Kidney capillary endothelial cell (primary cell): ENCODE results near the gene NFXL1.

Experiments used
- DNase-seq: peaks from one replicate; pipeline ENCODE4 v3.0.0-alpha.2; 2018; ENCODE audit warnings: low spot score

NFXL1 gene

DNA sequence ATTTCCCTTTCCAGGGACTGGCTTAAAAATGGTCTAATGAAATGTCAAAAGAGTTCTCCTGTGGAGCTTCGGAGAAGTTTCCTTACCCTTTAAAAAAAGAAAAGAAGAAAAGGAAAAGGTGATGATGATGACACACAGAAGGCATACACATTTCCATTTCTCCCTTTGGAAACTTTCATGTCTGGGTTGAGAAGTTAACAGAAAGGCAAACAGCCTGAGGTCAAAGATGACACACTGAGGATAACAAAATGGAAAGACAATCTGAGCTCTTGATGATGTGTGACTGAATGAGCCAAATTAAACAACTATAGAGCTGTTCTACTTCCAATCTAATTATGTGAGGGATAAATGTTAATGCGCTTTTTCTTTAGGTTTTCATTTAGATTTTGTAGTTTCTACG lies 32.2 kb downstream of the NFXL1 start:
- DNase-seq = no peak

DNA sequence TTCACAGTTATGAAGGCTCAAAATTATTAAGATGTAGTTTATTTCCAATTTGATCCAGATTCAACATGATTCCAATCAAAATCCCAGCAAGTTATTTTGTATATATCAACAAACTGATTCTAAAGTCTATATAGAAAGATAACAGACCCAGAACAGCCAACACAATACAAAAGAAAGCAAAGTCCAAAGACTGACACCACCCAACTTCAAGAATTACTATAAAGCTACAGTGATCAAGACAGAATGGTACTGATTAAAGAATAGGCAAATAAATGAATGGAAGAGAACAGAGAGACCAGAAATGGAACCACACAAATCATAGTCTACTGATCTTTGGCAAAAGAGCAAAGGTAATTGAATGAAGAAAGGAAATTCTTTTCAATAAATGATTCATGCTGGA lies 34.9 kb downstream of the NFXL1 start:
- no peak for DNase-seq

DNA sequence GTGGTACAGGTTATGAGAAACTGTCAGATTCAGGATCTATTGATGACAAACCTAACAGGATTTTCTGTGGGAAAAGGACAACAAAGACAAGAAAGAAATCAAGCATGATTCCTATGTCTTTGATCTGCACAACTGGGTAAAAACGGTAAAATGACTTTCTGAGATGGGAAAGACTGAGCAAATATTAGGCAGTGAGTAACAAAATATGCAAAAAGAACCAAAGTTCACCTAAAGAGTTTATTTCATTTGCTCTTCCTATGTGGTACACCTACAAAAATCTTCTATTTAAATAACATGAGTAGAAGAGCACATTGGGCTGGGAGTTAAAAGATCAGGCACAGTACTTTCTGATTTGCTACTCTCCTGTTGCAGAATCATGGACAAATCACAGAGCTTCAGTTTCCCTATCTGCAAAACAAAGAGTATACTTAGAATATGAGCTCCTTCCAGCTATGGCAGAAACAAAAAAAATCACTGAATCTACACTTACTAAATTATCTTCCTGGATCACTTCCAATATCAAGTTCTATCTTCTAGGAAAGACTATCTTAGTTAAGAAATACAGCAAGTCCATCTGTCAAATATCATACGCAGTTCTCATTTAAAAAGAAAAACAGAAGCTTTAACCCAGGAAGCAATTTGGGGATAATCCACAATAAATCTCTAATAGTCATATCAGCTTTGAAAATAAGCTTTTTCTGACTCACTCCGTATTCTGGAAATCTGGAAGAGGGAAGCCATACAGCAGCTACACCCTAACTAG lies 37.4 kb downstream of the NFXL1 start:
- DNase-seq = no peak

DNA sequence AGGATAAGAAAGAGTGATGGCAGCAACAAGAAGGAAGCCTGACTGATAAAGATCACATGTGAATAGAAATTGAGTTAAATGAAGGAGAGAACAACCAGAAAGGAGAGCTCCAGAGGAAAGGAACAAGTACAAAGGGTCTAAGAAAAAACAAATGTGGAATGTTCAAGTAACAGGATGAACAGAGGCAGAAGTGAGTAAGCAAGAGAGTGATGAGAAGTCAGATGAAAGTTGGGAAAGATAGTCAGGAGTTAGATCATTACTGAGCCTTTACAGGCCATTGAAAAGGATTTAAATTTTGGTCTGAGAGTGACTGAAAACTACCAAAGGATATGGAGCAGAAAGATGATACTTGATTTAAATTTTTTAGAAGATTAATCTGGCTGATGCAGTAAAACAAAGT lies 38.1 kb downstream of the NFXL1 start:
- no peak for DNase-seq

DNA sequence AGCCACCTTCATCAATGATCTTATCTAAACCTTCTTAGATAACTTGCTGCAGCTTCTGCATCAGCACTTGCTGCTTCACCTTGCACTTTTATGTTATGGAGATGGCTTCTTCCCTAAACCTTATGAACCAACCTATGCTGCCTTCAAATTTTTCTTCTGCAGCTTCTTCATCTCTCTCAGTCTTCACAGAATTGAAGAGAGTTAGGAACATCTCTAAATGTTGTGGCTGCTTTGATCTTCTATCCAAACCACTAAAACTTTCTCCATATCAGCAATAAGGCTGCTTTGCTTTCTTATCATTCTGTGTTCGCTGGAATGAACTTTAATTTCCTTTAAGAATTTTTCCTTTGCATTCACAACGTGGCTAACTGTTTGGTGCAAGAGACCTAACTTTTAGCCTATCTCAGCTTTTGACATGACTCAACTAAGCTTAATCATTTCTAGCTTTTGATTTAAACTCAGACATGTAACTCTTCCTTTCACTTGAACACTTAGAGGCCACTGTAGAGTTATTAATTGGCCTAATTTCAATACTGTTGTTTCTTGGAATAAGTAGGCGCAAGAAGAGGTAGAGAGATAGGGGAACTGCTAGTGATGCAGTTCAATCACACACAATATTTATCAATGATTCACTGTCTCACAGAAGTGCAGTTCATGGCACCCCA lies 40.4 kb downstream of the NFXL1 start:
- no peak for DNase-seq

DNA sequence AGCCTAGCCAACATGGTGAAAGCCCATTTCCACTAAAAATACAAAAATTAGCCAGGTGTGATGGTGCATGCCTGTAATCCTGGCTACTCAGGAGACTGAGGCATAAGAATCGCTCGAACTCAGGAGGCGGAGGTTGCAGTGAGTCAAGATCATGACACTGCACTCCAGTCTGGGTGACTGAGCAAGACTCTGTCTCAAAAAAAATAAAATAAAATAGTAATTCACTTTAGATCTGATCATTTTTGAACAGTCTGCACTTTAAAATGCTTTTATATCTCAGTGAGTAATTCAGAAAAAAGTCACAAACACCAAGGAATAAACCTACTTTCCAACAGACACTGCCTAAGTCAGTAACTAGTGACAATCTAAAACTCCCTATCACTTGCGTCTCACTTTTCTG lies 50.9 kb downstream of the NFXL1 start:
- DNase-seq = no peak

DNA sequence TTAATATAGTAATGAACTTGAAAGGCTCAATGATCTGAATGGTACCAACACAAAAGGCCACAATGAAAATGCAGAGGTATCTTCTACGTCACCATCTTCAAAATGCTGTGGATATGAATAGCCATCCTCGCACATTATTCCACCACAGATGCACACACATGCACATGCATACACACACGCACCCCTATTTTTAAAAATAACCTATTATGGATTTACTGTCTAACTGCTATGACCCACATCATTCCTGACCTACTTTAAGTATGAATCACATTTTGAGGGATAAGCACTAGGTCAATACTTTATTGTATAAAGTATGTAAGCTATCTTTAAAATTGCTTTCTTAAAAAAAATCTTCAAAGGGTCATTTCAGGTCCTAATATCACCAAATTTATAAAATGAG lies 52.1 kb downstream of the NFXL1 start:
- DNase-seq = no peak

DNA sequence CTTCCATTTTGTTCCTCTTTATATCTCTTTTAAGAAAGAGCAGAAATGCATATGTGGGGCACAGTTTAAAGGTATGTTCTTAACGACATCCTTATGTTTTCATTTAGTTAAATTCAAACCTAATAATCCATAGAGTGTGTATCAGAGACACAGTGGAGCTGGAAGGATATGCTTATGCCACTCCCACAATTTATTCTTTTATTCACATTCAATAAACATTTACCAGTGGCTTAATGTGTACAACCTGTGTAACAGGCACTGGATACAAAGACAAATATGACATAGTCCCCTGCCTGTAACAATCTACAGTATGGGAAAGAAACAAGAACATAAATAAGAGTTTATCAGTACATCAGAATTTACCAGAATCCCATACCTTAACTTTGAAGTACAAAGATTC lies 54.1 kb downstream of the NFXL1 start:
- DNase-seq = no peak

DNA sequence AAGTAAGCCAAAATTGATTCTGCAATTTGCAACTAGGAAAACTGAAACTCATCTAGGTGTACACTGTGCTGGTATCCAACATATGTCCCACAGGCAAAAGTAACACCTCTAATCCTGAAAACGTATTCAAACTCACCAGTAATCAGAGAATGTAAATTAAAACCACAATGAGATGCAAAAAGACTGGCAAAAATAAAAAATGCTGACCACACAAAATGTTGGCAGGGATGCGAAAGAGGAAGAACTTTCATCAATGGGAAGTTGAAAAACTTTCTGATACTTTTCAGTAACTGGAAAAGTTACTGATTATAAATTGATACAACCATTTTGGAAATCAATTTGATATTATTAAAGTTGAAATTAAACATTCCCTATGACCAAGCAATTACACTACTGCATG lies 56.4 kb downstream of the NFXL1 start:
- no peak for DNase-seq

DNA sequence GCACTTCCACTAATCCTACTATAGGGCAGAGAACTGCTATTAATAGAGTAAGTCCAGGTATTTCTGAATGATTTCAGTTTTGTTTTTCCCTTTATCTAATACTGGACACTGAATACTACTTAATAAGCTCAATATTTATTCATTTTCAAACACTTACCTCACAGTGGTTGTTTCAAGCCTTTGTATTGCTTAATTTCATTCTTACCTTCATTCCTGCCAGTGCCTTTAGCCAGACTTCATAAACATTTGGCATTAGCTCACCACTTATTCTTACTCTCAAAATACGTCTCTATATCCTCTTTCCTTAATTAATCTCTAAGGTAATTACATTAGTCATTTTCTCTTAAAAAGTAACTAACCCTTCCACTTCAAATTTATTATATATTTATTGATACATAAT lies 57.7 kb downstream of the NFXL1 start:
- DNase-seq = no peak

DNA sequence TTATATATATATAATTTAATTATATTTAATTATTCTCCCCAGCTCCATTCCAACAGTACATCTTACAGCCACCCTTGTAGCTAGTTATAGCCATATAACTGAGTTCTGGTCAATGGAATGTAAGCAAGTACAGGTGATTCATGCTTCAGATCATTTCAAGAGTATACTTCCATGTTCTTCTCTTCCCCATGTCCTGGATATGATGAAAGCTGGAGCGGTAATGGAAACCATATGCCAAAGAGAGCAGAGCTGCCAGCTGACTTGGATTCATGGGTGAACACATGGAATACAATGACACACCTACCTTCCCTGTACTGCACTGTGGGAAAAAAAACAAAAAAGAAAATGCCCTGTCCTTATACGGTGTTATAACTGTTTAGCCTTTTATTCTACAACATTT lies 59.0 kb downstream of the NFXL1 start:
- DNase-seq = no peak

DNA sequence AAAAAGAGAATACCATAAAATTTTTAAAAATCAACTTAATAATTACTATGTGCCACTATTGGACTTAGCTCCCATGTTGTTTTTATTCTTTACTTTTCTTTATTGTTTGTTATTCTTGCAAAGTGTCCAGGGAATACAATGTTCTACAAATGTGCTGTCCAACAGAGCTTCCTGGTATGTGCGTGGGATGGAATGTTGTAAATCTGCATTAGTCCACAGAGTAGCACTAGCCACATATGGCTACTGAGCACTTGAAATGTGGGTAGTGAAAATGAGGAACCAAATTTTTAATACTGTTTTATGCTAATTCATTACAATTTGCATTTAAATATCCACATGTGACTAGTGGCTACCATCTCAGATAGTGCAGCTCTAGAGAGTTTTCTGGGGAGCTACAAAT lies 62.2 kb downstream of the NFXL1 start:
- no peak for DNase-seq

DNA sequence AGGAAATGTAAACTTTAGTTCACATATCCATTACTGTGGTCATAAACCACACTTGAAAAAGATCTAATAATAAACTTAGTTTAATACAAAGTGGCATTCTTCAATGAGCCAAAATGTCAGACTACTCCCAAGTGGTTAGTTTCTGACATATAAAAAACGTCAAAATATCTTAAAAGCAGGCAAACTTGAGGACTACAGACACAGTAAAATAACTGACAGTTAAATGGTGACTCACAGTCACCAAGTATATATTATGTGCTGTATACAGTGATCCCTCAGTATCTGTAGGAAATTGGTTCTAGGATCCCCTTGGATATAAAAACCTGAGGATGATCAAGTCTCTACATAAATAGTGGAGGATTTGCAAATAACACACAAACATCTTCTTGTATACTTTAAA lies 64.9 kb downstream of the NFXL1 start:
- DNase-seq = no peak

DNA sequence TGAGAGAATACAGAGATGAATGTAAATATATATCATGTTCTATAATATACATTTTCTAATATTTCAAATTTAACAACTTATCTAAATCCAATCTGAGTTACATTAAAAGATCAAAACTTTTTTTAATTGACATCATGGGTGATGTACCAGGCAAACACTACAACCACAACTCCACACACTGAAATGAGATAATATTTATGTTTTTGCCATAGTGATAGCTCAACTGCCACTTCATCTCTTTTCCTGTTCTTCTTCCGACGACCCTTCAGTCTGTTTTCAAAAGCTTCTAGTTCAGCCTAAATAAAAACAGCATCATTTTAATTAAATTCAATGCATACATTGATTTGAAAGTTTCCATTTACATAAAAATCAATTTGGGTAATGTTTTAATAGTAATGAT lies 66.3 kb downstream of the NFXL1 start:
- DNase-seq = no peak

DNA sequence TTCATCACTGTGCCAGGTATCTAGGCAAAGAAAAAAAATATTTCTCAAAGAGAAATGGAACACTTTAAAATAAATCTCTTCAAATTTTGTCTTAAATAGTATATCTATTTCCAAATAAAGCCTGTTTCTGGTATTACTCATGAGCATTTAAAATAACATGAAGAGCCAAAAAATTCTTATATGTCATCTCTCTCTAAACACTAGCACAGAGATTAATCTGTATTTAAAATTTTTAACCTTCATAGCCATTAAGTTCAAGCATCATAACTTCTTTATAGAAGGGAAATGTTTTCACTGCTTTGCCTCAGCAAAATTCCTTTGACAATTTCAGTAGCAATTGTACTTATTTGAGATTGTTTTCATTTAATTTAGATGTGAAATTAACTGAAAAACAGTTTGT lies 71.4 kb downstream of the NFXL1 start:
- DNase-seq = no peak

DNA sequence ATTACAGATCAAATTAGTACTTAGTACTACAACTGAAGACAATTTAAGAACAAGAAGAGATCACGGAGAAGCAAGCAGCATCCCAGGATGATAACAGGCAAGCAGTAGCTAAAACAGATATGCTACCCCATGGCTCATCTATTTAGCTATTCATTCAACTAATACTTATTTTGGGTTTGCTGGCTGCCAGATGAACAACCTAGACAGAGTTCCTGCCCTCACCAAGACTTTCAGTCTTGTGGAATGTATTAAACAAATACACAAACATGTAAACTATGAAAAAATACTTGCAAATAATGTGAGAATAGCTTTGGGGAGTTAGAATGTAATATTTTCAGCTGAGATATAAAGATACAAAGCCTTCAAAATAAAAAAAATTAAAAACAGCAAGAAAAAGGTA lies 74.1 kb downstream of the NFXL1 start:
- no peak for DNase-seq

DNA sequence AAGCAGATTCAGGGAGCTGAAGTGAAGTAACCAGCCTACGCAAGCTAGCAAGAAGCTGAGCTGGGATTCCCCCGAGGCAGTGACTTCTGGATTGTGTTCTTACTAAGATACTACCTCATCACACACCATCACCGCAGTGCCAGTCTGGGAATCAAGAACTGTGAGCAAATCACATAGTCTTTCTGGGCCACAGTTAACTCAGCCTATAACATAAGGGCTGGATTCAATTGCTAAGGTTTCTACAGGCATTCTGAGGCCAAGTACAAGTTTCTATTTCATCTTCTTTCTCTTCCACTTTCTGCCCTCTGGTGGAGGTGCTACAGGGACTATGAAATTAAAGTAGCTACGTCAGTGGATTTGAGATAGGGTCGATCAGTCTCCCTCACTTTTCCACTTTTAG lies 75.1 kb downstream of the NFXL1 start:
- no peak for DNase-seq

DNA sequence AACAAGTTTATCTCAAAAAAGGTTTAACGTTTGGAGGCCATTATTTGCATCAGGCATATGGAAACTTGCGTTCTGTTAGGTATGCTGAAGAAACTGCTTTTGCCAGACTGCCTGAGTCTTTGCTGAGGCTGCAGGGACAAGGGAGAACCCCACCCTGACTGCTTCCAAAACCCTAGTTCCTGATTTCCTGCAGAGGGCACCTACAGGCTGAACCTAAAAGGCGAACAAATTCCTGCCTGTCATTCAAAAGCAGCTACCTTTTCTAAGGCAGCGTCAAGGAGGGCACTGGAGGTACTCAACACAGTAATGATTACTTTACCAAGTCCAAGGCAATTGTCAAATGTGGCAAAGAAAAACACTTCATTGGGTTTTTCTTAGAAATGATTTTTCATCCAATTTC lies 75.9 kb downstream of the NFXL1 start:
- DNase-seq = no peak

DNA sequence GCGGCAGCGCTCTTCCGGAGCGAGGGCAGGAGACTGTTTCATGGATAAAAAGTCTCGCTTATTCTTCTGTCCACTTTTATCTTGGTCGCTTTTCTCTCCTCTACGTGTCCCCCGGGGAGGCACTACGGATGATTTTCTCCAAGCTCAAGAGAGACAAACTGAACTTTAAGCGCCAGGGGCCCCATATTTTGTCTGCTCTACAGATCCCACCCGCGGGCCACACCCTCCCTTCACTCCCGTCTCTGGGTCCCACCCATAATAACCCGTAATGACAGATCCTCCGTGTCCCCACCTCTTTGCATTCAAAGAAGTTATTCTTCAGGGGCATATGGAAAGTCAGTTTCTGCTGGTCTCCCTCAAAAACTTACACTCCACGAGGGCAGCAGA lies 76.5 kb downstream of the NFXL1 start, which contains the start of gene CORIN:
Gene CORIN, minus strand, starts transcription at position 160 of the 387 bp plus-strand sequence. Its CDS starts 118 bp downstream, at position 42.
- no peak for DNase-seq

DNA sequence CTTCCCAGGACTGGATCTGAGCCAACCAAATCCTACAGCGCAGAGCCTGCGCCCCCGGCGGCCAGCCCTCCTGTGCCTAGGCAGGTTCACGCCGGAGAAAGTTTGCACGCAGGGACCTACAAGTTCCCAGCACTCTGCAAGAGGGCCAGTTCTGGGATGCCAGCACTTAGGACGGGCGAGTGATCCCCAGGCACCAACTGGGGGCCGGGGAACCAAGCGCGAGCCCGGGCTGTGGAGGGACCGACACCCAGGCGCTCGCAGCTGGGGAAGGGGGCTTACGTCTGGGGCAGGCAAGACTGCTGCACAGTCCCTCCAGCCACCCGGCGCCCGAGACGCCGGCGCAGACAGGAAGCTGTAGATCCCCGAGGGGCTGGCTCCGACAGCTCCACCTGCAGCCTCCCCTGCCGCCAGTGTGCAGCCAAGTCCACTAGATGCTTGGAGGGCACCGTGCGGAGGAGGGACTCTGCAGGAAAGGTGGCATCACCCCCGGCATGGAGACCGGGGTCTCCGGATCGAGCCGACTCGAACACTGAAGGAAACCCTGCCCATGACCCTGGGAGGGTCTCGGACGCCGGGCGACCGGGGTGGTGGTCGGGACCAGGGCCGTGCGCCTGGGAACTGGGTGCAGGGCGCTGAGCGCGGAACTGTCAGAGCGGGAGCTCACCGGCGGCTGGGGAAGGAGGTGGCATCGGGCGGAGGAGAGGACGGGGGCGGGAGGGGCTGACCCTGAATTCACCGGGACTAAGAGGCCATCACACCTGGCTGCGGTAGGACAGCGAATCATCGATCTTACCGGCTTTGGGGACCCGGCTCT lies 77.1 kb downstream of the NFXL1 start:
- no peak for DNase-seq

DNA sequence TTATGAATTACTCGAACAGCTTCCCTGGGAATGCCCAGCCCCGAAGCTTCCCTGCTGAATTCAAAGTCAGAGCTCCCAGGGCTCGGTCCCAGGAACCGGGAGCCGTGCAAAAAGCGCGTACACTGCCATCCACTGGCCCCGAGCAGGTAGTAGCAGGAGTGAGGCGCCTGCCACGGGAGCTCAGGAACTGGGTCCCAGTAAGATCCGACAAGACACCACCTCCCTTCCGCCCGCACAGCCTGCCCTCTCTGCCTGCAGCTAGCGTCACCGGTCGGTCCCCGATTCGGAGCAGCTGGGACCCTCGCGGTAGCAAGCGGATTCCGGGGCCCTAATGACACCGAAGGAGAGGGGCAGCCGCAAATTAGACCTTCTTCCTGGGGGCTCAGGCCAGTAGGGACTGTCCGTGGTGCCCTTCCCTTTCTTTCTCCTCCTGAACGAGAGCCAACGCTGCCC lies 77.7 kb downstream of the NFXL1 start:
- DNase-seq = peak; percentile 70

DNA sequence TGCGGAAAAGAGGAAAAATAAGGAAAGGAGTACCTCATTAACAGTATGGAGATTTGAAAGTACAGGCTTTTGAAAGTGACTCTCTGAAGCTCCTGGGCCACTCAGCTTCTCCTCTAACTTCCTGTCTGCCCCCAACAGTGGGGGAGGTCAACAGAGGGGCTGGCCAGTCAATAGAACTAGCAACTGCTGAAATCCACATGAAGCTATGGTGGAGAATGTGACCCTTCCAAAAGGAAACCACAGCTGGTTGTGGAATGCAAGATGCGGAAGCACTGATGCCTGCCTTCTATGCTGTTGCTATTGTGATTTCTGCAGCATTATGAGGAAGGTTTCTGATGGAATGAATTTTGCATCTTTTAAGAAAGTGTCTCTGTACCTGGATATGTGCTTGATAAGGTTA lies 78.9 kb downstream of the NFXL1 start:
- no peak for DNase-seq
